Measurements from ENCODE around the gene SMAD2.

DNA sequence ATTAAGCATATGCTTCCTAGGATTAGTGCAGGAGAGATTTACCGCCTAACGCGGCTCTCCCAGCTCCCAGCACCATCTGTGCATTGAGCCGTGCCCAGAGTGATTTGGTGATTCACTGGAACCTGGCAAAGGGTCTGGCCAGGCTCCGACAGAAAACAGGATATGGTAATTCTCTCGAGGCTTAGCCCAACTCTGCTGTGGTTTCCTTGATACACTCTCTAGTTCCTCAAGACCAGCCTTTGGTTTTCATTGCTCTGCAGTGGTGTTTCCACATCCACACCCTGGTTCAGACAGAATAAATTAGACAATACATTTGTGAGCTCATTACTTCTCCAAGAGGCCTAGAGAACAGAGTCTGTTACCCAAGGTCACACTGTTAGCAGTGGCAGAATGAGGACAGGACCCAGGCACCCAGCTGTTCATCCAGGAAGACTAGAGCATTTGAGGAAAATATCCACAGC is 23.0 kb upstream of the SMAD2 start:
- TF ChIP-seq, protein P1, sequence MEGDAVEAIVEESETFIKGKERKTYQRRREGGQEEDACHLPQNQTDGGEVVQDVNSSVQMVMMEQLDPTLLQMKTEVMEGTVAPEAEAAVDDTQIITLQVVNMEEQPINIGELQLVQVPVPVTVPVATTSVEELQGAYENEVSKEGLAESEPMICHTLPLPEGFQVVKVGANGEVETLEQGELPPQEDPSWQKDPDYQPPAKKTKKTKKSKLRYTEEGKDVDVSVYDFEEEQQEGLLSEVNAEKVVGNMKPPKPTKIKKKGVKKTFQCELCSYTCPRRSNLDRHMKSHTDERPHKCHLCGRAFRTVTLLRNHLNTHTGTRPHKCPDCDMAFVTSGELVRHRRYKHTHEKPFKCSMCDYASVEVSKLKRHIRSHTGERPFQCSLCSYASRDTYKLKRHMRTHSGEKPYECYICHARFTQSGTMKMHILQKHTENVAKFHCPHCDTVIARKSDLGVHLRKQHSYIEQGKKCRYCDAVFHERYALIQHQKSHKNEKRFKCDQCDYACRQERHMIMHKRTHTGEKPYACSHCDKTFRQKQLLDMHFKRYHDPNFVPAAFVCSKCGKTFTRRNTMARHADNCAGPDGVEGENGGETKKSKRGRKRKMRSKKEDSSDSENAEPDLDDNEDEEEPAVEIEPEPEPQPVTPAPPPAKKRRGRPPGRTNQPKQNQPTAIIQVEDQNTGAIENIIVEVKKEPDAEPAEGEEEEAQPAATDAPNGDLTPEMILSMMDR (conservative IDR thresholded peaks at IDR 0.05; ENCODE audit: low read length) = no peak
- no peak for TF ChIP-seq EZH2phosphoT487 (IDR thresholded peaks at IDR 0.05; ENCODE audit: borderline replicate concordance, low read depth, low read length)
